ENCODE data around the gene CGREF1. TPM values are rescaled to one million over a fixed set of nuclear protein-coding genes. Genes with fewer than 3 reads are reported as not detected.

CGREF1 gene
- total RNA-seq, 4 donors from 2014 or later = 3.7 to 8.5 TPM; not detected in 2

- no peak overlapping the region for H3K27ac ChIP-seq
- no peak for TF ChIP-seq CTCF (IDR thresholded peaks at IDR 0.05)
- no peak for TF ChIP-seq POLR2A (IDR thresholded peaks at IDR 0.05)
- no peaks in the 10 kb centered on the region for H3K27me3 ChIP-seq
- DNase-seq = no peak
- WGBS, 2 donors = 80 to 82% methylated on average over 6 of the region's 6 CpGs
- H3K4me3 ChIP-seq (replicated peaks in 1 of 3) = no peak overlapping the region
- intact Hi-C loops (cut with DNase I) = loop anchor here (10.0 kb wide), 1 partner anchor 211 kb away; the partner anchor contains the start of gene UCN
- no peaks in the 10 kb centered on the region for H3K36me3 ChIP-seq
- peaks cover 5 to 21% of the 10 kb centered on the region in 2 donors for H3K4me1 ChIP-seq
- no peaks in the 10 kb centered on the region for H3K9me3 ChIP-seq
These were observed 25.2 kb downstream of the CGREF1 start for GRCh38 chr2:27093430-27094352.

- 58 to 65% methylated on average over 8 of the region's 10 CpGs for whole genome bisulfite sequencing, 2 donors
- H3K9me3 ChIP-seq = no peaks in the 10 kb centered on the region
- no peaks in the 10 kb centered on the region for H3K27me3 ChIP-seq
- DNase-seq = peak; percentile 46 to 52
- H3K4me3 ChIP-seq (replicated peaks in 1 of 3) = no peak overlapping the region
- TF ChIP-seq CTCF (IDR thresholded peaks at IDR 0.05) = no peak
- no peak for TF ChIP-seq POLR2A (IDR thresholded peaks at IDR 0.05)
- no peak overlapping the region for H3K27ac ChIP-seq
- peaks cover 5 to 21% of the 10 kb centered on the region in 2 donors for H3K4me1 ChIP-seq
- intact Hi-C loops (cut with DNase I) = loop anchor here (10.0 kb wide), 1 partner anchor 212 kb away; the partner anchor contains the start of gene UCN
- H3K36me3 ChIP-seq = no peaks in the 10 kb centered on the region
These were observed 26.1 kb downstream of the CGREF1 start for GRCh38 chr2:27092696-27093429.

GRCh38 chr2:27091746-27092695 lies 26.9 kb downstream of the CGREF1 start:
- no peak for TF ChIP-seq POLR2A (IDR thresholded peaks at IDR 0.05)
- no peak for TF ChIP-seq CTCF (IDR thresholded peaks at IDR 0.05)
- intact Hi-C loops (cut with DNase I) = loop anchor here (10.0 kb wide), 1 partner anchor 213 kb away; the partner anchor contains the start of gene UCN
- Histone ChIP-seq H3K36me3 (no peaks in the 10 kb centered on the region), H3K4me3 (replicated peaks in 1 of 3) (no peak overlapping the region), H3K27ac (no peak overlapping the region), H3K27me3 (no peaks in the 10 kb centered on the region), H3K9me3 (no peaks in the 10 kb centered on the region), H3K4me1 (peaks cover 9 to 25% of the 10 kb centered on the region in 2 donors)
- 75 to 77% methylated on average over 22 to 25 of the region's 25 CpGs for WGBS, 2 donors
- no peak for DNase-seq

GRCh38 chr2:27089111-27089954 lies 29.6 kb downstream of the CGREF1 start:
- intact Hi-C loops (cut with DNase I) = loop anchor here (5.0 kb wide), 1 partner anchor 127 kb away; no protein-coding TSS in a partner anchor
- Histone ChIP-seq H3K4me3 (replicated peaks in 1 of 3) (no peak overlapping the region), H3K4me1 (peaks cover 18 to 23% of the 10 kb centered on the region in 2 donors), H3K27me3 (no peaks in the 10 kb centered on the region), H3K36me3 (no peaks in the 10 kb centered on the region), H3K27ac (no peak overlapping the region), H3K9me3 (no peaks in the 10 kb centered on the region)
- TF ChIP-seq POLR2A (IDR thresholded peaks at IDR 0.05) = no peak
- TF ChIP-seq CTCF (IDR thresholded peaks at IDR 0.05) = no peak
- WGBS, 2 donors = 92 to 93% methylated on average over 14 of the region's 14 CpGs
- DNase-seq = no peak
